Stimulated activated CD4-positive, alpha-beta T cell treated with anti-CD3 and anti-CD28 coated beads, Interleukin-4, amount 100 ng/mL, for 48 hours (primary cell): ENCODE measurements around the gene S100PBP.

Source experiments
- DNase-seq, 2 donors: peaks; one replicate each; pipeline ENCODE4 v3.0.0-alpha.2; 2020; ENCODE audit warnings: low read depth in 2 of 2

S100PBP gene

DNA sequence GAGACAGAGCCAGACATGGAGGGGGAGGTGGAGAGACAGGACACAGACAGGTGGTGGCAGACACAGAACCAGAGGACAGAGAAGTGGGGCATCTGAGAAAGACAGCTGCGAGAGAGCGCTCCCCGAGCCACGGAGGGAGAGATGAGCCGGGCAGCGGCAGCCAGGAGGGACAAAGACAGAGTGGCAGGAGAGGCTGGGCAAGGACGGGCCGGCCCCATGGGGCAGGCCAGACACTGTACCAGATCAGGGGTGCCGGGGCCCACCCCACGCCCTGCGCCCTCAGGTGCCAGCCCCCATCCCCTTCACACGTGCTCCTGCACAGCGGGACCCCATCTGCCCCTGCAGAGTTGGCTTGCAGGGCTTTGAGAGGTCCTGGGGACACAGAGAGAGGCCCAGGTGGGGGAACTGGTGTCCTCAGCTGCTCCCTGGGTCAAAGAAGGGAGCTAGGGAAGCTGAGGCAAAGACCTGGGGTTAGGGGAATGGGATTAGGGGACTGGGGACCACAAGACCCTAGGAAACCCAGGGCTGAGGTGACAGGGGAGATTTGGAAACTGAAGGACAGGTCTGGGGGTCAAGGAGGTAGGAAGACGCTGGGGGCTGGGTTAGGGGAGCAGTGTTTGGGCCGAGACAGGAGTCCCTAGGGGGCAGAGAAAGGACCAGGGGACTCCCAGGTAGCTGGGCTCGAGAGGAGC lies 52.6 kb downstream of the S100PBP start:
- no peak for DNase-seq

DNA sequence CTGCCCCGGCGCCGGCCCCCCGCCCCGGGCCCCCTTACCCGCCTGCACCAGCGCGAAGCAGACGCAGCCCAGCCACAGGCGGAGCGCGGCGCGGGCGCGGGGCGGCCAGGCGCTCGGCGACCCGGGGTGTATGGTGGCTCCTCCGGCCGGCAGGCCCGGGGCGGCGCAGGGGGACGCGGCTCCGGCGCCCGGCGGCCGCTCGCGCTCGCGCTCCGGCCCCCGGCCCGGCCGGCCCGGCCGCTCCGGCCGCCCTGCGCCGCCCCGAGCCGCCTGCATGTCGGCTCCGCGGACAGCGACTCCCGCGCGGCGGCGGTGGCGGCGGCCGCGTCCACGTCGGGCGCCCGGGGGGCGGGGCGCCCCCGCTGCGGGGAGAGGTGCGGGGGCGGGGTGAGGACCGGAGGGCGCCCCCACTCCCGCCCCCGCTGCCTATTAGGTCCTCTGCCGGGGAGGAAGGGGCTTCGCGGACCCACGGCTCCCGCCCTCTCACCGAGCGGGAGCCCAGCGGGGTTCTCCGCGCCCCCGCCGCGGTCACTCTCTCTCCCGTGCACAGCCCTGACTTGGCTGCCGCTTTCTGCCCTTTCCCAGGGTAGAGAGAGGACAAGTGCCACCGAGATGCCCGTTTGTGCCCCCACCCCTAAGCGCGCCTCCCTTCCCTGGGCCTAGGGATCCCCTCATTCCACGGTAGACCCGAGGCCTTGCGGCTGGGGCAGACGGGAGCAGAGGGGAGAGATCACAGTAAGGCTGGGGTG lies 53.3 kb downstream of the S100PBP start, which contains the start of gene FNDC5:
Gene FNDC5, minus strand, starts transcription at position 298 of the 749 bp plus-strand sequence.
- no peak for DNase-seq

DNA sequence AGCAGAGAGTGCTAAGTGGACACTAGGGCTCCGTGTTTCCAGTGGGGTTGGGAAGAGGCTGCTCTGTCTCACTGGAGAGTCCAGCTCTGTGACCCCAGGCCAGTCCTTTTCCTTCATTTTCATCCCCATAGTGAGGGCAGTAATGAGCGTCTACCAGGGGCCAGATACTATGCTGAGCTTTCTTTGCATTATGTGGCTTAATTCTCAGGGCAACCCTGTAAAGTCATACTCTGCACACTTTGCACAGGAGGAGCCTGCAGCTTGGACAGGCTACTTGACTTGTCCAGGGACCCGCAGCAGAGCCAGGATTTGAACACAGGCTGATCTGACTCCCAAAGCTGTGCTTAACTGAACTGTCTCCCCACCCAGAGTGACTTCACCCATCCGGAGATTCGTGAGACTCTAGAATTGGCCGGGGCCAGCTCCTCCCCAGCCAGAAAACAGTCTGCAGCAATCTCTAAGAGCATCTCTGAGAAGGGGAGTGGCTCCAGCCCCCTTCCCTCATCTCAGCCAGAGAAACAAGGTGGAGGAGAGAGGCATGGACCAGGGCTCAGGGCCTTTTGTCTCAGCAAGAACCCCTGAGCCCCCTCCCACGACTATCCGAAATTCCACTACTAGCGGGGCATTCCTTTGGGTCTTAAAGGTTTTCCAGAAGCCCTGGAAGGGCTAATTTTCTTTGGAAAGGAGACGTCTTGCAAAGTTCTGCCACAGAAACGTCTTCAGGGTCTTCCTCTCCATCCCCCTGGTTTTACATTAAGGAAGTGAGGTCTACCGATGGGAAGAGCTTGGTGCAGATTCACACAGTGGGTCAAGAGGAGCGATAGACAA lies 54.1 kb downstream of the S100PBP start:
- DNase-seq: no peak

DNA sequence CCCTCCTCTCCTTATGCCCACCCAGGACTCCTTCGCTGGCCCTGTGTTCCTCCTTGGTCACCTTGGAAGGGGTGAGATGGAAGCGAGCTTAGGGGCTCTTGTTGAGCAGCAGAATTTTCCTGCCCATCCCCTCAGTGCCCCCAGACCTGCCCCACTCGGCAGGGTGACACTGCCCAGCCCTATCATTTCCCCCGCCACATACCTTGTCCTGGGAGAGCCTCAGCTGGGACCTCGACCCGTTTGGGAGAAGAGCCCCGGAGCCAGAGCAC lies 54.7 kb downstream of the S100PBP start:
- no peak for DNase-seq

DNA sequence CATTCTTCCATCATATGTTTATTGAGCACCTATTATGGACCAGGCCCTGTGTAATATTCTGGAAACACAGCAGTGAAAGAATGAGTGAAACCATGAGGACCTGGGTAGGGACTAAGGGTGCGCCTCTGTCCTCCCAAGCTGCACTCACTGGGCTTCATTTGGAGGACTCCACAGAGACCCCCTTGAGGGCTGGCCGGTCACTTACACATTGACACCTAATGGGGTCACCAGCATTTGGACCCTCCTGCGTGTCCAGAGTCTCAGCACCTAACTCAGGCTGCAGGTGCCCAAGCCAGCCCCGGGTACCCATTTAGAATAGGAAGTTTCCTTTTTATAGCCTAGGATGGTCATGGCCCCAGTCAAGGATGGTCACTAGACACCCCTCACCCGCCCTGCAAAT lies 56.0 kb downstream of the S100PBP start:
- DNase-seq: no peak

DNA sequence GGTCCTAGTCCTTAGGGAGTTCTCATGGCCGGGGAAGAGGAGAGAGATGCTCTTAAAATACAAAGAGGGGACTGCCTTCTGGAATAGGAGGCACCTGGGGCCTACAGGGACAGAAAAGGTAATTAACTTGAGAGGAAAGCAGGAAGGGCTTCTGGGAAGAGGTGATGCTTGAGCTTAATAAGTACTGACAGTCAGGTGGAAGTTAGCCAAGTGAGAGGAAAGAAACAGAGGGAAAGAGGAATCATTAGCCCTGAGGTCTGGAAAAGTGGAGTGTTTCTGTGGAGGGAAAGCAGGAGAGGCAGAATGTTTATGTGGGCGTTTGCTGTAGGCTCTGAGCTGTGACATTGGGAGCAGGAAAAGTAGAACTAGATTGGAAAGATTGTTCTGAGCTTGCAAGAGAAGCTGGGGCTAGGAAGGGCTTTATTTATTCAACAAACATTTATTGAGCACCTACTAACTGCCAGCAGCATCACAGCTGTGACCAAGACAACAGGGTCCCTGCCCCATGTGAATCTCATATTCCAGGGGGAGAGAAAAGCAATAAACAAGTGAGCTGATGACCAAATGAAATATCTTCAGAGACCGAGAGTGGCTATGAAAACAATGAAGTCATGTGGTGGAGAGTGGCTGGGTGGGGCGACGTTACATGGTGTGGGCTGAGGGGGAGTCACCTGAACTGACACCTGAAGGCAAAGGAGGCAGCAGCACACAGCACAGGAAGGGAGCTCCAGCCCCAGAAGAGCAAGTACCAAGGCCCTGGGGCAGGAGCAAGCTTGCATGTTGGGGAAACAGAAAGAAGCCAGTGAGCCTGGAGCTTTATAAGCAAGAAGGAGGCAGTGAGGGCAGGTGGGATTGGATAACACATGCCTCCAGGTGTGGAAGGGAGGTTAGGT lies 57.7 kb downstream of the S100PBP start:
- DNase-seq: no peak

DNA sequence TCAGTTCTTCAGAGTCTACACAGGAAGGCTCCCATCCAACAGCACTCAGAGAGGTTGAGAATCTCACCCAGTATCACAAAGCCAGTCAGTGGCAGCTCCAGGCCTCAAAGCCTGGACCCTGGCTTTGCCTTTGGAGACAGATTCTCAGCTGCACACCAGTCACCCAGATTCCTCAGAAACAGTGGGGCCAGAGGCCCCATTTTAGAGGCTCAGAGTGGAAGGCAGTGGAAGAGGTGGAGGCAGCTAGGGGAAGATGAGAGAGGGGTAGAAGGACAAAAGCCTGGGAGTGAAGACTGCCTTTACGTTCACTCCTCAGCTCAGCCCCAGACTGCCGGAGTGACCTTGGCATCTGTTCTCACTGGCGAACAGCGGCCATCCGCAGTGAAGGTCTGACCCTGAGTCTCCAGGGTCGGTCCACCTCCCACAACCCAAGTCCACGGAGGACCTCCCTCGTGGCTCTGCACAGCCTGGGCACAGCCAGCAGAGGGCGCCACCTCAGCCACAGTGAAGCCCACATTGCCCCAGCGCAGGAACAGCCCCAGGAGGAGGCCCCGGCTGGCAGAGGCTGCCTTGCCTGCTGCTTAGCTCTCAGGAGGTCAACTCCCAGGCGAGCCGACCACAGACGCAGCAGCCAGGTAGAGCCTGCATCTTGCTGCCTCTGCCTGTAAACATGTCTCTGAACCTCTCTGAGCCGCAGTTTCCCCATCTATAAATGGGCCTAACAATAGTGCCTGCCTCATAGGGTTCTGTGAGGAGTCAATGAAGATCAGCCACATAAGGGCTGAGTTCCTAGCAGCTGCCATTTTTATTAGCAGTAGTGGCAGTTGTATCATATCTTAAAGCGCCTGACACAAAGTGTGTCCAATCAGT lies 59.1 kb downstream of the S100PBP start:
- peak; percentile 31 to 46 for DNase-seq

DNA sequence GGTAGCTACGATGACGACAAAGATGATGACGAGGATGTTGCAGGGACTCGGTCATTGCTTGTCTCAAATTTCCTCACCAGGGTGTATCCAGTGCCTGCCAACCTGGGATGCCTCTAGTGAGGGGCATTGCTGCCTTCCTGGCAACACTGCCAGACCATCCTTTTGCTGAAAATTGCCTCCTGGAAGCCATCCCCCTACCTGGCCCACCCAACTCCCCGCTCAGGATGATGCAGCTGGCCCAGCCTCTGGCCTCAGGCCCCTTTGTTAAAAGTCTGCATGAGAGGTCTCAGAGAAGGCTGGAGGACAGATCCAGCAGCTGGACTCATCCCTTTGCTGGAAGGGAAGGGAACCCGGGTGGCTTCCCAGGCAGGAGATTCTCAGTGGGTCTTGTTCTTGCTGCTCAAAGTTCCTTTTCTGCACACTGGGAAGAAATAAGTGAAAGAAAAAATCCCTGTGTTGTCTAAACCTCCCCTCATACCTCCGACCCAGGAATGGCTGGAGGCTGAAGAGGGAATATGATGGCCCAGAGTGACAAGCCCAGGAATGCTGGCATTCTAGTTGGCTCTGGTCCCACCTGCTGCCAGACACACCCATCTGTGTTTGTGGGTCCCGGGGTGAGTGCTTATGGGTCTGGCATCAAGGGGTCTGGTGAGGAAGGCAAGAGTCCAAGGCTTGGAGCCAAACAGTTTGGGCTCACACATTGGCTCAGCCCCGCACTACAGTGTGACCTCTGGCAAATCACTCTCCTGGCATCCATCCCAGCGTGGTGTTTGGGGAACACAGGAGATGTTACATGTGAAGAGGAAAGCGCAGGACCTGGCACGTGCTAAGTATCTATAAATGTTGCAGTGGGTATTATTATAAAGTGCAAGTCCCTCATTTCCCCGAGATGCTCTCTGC lies 60.0 kb downstream of the S100PBP start:
- DNase-seq: no peak

DNA sequence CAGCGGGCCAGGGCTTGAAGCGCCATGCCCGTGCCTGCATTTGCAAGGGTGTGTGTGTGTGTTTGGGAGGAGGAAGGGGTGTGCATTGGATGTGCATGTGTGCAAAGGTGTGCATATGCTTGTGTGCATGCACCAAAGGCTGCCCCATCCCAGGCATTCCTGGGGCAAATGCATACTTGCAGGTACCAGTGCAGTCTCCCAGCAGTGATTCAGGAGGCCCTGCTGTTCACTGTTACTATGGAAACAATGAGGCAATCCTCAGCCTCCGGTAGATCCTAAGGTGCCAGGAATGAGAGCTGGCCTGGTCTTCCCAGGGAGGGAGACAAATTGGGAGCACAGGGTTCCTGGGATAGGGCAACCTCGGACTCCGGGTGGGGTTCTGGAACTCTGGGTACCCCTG lies 60.7 kb downstream of the S100PBP start:
- DNase-seq: no peak

DNA sequence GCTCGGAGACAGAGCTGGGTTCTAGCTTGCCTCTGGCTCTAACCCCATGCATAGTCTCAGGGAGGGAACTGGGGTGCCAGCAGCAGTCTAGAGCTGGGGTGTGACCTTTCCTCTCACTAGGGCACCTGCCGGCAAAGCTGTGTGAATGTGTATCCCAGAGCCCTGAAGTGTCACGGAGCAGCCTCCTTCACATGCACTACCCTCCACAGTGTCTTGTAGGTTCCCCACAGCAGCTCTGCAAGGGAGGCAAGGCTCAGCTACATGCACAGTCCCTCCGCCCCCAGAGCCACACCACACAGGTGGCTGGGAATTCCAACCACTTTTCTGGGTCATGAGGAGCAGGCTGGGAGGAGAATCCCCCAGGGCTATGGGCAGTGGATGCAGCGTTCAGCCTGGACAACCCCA lies 61.2 kb downstream of the S100PBP start:
- no peak for DNase-seq

DNA sequence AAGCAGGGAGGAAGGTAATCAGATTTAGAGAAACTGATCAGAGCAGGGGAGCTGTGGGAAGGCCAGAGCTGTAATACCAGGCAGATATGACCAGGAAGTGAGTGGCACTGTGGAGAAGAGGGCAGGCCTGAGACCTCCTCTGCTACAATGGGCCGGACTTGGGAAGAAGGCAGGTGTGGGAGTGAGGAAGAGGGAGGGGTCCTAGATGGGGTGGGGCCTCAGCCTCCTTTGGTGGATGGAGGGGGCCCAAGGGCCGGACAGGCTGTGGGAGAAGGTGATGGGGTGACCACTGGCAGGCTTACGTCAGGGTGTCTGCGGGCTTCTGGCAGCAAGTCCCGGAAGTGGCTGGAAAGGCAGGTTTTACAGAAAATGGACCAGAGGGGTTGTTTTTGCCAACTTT lies 63.8 kb downstream of the S100PBP start:
- no peak for DNase-seq

DNA sequence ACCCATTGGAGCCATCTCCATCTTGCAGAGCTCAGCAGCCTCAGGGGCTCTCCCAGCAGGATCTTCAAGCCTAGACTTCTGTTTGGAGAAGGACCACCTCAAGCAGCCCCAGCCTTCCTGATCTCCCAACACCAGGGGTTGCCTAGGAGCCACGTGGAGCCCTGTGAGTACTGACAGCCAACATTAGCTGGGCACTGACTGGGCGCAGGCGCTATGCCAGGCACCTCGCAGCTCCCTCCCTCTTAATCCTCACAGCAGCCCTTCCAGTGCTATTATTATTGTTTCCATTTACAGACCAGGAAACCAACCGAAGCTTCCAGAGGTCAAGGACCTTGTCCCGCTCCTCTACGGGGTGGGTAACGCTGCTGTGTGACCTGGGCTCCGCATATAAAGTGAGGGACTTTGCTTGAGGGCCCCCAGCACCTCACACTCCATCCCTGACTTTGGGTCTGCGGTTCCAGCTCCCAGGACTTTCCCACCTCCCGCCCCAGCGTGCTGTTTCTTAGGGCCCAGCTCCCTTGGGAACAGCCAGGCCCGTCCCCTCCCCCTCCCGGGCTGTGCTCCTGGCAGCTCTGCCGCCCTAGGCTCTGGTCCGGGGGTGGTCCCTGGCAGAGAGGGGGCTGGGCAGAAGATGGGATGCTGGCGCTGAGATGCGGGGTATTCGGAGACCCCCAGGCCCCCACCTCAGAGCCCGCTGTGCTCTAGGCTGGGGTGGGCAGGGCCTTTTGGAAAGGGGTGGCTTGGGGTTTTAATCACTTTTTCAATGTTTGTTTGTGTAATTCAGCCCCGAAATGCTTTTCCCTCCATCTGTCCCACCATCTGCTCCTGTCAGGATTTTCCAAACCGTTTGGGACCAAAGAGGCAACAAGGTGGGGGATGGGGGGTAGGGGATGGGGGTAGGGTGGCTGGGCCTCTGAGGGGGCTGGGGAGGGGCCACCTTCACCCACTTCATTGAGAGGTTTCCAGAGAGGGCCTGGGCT lies 64.7 kb downstream of the S100PBP start:
- DNase-seq: no peak

DNA sequence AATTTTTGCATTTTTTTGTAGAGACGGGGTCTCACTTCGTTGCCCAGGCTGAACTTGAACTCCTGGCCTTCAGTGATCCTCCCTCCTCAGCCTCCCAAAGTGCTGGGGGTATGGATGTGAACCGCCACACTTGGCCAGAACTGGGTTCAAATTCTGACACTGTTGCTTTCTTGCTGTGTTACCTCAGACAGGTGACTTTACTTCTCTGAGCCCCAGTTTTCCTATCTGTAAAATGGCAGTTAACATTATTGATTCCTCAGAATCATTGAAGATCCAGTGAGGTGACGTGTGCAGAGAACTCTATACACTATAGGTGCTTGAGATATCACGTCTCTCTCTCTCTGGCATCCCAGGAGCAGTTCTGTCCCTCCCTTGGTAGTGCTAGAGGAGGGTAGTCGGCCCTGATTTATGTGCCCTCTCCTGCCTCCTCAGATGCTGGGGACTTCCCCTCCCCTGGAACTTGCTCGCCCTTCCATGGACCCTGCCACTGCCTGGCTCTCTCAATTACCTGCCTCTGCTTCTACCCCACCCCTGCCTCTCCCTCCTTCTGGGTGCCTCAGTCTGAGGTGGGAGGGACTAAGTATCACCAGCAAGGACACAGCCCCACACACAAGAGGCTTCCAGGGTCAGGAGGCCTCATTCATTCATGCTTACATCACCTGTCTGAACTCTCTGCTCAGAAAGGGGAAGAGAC lies 66.0 kb downstream of the S100PBP start:
- DNase-seq: no peak

DNA sequence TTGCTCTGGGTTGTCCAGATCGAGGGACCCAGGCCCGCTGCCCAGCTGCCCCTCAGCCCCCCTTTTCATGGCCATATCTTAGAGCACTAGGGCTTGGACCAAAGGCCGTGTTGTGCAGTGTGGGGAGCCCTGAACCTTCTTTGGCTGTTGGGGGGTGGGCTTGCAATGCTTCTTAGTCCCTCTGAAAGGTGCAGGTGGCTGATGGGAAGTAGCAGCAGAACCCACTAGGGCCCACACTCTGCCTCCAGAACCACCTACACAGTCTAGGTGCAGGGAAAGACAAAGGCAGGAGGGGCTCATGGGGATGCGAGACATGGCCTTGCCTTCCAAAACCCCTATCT lies 66.5 kb downstream of the S100PBP start:
- DNase-seq: no peak

DNA sequence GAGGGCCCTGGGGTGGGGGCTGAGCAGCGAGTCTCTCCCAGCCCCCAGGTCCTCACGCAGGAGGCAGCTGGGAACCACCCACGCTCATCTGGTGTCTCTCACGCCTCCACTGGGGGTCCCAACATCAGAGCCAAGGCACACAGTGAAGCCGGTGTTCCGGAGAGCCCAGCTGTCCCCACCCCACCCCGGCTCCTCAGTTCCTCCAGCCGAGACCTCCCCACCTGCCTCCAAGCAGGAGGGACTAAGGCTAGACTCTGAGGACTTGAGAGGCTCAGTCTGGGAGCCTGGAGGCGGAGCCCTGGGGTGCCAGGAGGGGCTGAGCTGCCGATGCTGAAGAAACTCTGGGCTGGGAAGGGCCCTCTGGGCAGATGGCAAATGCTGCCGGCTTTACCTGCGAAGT lies 67.3 kb downstream of the S100PBP start:
- DNase-seq: no peak

DNA sequence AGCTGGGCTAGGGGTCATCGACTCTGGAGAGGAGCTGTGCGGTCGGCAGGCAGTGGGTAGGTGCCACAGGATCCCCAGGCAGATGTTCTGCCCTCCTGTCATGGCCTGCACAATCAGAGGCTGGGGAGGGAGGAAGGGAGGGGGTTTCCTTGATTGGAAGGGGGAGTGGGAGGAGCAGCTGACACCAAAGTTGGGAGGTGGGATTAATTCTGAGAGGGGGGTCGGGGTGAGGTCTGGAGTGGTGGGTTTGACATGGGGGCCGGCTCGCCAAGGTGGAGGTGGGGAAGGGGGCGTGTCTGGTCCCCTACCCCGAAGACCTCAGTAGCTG lies 68.2 kb downstream of the S100PBP start:
- DNase-seq: no peak

DNA sequence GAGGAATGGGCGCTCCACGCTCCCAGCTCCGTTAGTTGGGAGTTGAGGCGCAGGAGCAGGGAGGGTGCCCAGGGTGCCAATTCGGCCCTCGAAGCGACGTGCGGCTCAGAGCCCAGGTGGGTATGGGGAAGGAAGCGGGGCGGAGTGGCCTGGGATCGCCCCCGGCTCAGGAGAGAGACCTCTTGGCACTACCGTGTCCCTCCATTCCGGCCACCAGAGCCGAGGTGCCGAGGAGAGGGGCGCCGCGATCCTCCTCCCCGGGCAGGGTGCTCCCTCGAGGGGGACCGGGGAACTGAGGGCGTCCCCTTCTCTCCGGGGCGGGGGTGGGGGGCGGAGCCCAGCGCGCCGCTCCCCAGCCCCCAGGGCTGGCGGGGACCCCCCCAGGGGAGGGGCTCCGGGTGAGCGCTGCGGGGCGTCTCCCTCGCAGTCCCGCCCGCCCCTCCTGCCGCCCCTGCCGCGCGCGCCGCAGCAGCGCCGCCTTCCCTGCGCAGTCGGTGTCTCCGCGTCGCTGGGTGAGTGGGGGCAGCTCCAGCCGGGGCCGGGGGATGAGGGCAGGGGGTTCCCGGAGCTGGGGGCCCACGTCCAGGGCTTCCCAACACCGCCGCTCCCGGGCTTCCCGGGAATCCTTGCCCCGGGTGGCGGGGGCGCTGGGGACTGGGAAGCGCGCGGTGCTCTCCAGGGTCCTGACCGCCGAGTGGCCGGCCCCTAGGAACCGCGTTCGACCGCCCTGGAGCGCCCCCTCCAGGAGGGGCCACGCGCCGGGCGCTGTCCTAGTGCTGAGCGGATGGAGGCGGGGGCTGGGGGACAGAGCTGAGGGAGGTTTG lies 68.8 kb downstream of the S100PBP start, which contains the start of gene HPCA:
Gene HPCA, plus strand, starts transcription at position 488 of the 824 bp plus-strand sequence. CDS start 2,408 bp downstream, outside the sequence.
- peak; percentile 21 to 53 for DNase-seq
